Midbrain (tissue), 1 donor: ENCODE data around the gene HNRNPR.
"Not testable (repeated sequence)": the region's sequence is repeated elsewhere in the genome, so short reads cannot be mapped to it uniquely, and the experiment has no call there.

Experiments
- DNase-seq: peaks from one replicate; lab custom pipeline; 2025; lab: John Stamatoyannopoulos, UW

HNRNPR gene

DNA sequence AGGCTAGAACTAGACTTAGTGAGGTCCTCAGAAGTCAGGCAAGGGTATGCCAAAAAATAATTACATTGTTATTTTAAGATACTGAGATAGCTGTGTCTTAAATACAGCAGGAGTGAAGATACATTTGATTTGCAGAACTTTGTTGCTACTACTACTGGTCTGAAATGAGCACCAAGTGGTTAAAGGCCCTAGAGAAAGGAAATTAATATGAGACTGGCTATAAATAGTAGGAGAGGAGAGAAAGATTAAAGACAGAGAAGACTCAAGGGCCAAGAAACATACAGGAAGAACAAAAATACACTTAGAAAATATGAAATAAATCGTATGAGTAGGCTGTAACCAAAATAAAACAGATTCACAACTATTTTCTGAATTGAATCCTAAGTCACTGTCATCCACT, 21.3 kb downstream of the HNRNPR start:
- no peak for DNase-seq

DNA sequence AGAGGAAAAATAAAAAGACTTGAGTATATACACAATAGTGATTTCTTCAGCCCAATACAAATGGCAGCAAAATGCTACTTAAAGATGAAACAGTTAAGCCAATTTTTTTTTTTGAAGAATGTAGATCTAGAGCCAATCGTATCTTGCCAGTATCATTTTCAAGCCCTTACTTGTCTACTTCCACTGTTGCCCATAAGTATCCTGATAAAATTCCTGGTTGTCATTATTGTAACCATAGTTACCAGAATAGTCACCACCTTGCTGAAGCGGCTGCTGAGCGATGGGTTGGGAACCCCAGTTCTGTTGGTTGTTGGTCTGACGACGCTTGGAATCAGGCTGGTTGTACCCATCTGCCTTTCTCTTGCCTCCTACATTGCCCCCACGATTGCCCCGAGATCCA, 33.8 kb downstream of the HNRNPR start:
- DNase-seq: not testable (repeated sequence)

DNA sequence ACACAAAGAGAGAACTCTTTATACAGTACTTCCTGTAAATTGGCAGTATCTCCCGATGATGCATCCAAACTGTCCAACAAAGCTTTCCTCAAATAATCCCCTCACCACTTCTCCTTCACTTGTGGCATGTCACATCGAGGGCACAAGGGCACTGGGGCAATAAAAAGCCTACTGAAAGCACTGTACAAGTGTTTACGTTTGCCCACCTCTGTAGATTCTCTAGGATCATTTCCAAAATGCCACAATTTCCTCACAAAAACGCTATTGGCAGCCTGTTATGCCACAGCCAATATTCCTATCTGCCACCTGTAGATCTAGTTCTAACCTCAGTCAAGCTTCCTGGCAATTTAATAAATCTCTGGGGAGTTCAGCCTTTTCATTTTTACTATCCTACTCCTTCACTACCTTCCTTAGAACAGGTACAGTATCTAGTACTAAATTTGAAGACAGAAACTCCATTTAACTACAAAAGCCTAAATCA, 39.9 kb downstream of the HNRNPR start:
- DNase-seq: no peak

DNA sequence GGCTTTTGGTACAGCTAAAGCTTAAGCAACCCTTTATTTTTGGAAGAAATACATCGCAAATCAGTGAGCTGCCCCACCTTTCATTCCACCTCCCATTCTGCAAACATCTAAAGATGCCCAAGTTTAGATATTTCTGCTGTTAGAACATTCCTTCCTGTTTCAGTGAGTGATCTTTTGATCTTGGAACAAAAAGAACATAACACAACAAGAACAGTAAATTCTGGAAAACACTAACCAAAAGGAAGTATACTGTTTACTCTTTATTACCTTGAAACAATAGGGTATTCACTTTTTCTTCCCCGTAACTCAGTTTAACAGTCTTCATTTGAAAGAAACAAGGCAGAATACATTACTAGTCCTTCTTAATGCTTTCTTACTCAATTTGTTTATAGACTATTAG, 40.6 kb downstream of the HNRNPR start:
- DNase-seq: no peak

DNA sequence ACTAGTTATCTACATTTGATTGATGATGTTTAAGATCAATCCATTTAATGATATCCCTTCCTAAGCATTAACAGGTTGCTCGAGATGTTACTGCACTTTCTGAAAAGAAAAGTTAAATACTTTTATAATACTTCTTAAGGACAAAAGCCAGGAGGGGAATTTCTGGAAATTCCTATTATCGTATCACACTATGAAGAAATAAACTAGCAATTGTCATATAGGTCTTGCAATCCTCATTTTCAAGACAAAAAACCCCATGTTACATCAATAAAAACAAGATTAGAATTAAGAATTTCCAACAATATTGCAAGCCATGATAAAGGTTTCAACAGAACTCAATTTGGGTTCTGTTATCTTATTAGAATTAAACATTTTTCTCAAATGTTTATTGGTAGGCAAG, 47.2 kb downstream of the HNRNPR start:
- DNase-seq: no peak

DNA sequence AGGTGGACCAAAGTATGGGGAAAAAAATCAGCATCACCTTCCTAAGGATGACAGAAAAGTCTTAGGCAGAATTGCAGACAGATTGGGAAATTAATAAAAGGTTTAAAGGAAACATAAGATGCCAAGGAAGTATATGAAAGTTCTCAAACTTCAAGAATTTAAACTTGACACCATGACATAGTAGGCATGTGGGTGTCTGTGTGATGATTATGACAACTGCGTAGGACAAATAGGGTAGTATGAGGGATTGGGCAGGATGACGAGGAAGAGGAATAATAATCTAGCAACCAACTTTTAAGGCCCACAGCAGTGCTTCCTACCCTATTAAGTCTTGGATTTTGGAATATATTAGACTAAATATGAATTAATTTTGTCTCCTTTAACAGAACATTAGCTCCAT, 52.4 kb downstream of the HNRNPR start:
- DNase-seq: no peak

DNA sequence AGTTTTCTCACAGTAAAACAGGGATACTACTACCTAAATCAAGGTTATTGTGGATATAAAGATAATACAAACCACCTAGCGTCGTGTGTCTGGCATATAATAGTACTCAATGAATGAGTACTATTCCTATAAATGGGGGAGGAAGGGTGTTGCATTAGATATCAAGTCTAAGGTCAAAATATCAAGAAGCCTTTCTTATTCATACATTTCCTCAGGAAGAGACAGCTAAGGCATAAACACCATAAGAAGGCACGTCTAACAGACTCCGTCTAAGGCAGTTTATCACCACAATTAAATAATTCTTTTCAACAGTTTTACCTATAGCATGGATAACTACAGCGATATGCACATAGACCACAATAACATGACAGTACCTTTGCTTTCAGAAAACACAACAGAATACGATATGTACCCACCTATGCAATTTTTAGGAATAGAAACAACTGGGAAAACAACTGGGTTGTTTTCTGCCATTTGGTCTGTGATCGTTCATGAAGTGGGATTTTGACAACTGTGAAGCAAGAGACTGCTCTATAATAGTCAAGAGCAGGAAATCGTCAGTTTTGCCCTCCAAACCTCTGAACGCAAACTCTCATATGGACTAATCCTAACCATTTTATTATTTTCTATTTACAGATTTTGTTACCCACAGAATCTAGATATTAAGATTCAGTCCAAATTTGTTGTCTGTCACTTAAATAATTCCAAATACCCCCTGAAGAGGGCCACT, 53.1 kb downstream of the HNRNPR start:
- no peak for DNase-seq

DNA sequence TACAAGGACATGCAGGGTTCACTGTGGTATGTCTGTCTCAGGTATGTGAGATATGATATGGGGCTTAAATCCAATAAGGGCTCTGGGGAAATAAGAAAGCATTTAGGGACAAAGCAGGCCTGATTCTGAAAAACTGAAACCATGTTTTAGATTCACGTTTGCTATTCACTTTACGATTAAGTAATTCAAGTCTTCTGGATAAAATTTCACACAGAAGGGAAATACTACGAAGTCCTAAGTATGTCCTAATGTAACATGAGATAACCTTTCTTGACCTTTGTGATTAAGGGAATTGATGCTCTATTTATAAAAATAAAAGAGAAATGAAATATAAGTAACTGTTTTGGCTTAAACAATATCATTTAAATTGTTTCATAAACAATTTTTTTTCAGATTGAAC, 55.4 kb downstream of the HNRNPR start:
- no peak for DNase-seq

DNA sequence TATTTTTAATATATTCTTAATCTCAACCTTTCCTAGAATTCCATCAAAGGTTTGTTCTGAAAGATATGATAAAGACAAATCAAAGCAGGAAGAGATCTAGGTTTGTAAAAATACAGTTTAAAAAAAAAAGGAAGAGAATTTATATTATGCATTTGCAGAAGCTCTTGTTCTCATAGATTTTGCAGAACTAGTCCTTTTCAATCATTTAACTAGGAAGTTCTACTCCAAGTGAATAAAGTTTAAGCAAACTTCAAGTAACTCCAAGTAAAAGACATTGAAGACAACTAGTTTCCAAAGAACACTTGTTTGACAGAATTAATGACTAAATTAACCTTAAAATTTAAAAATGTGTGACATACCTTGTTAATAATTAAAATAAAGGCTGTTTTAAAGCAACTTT, 55.9 kb downstream of the HNRNPR start:
- DNase-seq: no peak

DNA sequence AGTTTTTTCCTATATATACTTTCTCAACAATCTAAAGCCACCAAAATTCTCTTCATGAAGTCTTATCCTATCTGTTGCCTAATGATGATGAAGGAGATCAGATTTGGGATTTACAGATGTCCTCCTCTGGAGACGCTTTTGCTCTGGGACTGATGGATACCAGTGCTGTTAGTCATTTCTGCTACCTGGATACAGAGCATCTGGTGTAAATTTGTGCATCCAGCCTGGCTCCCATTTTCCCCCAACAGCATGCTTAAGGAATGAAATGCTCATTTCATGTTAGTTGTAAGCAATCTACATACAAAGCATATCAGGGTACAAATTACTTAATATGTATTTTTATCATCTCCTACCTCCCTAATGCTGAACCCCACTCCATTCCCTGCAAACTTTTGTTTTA, 57.7 kb downstream of the HNRNPR start:
- DNase-seq: no peak

DNA sequence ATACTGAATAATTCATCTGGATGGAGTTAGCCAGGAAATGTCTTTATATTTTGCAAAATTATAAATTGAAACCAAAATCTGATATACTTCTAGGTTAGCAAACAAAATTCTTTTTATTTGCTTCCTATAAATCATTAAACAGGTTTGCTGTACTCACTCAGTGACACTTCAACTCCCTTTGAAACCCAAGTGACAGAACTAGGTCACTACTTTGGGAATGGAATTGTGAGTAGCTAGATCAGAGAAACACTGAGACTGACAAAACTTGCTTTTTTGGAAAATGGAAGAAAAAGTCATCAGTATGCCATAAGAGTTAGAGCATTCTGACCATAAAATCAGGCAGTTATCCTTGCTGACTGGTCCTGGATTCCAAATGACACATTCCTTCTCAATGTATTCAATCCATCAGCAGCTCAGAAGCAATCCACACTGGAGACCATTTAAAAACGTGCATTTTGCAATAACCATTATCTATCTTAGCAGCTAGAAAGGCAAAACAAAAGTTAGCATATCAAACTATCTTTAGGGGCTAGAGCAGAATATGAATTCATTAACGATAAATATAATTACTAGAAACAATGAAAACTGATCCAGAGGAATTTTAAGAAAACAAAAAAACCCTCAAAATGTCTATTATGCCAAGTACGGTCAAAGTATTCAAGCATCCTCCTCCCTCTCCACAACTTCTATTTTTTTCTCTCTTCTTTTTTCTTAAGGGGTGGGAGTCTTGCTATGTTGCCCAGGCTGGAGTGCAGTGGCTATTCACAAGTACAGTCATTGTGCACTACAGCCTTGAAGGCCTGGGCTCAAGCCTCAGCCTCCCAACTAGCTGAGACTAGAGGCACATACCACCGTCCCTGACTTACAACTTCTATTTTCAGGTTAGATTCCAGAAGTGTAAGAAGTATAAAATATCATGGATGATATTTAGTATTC, 60.1 kb downstream of the HNRNPR start:
- no peak for DNase-seq

DNA sequence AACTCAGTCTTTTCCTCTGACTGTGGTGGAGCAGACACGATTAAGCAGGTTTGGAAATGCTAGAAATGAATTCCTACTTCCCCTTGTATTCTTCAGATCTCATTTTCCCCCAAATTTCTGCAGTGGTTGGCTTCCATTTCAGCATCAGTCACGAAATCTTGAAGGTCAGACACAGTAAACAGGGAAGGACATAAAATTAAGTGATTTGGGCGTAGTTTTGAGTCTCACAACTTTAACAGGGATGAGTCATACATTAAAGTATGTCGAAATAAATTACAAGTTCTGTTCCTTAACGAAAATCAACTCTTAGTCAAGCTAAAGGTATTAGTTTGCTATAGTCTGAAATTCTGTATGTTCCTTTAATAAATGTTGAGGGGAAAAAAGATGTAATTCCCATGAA, 61.1 kb downstream of the HNRNPR start:
- no peak for DNase-seq

DNA sequence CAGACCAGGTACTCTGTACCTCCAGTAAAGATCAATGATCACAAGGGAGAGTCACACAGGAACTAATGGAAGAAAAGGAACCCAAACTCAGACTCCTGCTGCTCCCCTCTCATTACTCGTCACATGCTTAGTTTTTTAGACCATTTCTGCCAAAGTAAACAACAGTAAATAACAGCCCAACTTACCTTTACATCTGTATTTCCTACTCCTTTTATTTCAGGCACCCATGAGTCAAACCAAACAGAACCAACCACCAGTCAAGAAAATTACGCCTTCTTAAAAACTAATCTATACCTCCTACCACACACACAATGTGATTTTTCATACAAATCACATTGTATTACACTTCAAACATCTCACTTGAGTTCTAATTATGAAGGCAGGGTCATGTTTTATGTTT, 65.4 kb downstream of the HNRNPR start:
- no peak for DNase-seq

DNA sequence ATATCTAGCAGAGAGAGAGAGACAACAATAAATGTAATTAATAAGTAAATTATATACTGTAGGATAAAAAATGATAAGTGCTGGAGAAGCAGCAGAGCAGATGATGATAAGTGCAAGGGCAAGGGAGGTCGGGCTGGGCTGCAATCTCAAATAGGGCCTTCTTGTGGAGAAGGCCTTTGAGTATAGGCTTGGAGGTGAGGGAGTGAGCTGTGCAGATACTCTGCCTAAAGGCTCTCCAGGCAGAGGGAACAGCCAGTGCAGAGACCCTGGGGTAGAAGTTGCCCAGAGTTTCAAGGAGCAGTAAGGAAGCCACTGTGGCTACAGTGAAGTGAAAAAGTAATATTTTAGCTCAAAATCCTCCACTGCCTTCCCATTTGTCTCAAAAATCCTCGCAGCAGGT, 67.6 kb downstream of the HNRNPR start:
- DNase-seq: no peak

DNA sequence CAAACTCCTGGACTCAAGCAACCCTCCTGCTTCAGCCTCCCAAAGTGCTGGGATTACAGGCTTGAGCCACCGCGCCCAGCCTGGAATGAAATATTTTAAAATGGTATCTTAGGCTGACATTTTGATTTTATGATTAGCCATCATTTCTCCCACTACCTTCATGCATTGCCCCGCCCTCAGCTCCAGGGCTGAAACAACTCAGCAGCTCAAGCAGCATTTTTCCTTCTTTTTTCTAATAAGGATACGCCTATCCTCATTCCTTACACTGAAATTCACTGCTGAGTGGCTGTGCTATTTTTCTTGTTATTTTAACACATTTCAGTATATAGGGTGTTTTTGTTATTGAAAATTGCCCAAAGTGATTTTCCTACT, 70.0 kb downstream of the HNRNPR start:
- DNase-seq: no peak

DNA sequence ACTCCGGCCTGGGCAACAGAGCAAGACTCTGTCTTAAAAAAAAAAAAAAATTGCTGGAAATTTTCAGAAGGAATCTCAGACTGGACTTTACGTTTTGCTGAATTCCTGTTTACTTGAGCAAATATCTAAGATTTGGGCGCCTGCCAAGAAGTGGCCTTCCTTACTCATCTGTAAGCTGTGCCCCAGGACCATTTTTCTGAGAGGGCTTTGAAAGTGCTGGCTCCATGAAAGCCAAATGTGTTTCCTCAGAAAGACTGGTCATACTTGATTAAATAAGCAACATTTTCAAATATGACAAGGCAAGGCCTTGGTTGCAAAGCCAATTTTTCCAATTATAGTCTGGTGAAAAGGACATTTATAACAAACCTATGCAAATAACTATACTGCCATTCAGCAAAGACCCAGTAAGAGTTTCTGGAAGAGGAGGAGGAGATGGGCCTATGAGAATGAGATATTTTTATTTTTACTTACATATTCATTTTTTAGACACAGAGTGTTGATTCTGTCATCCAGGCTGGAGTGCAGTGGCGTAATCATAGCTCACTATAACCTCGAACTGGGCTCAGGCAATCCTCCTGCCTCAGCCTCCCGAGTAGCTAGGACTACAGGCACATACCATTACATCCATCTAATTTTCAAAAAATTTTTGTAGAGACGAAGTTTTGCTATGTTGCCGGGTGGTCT, 70.5 kb downstream of the HNRNPR start:
- DNase-seq: no peak

DNA sequence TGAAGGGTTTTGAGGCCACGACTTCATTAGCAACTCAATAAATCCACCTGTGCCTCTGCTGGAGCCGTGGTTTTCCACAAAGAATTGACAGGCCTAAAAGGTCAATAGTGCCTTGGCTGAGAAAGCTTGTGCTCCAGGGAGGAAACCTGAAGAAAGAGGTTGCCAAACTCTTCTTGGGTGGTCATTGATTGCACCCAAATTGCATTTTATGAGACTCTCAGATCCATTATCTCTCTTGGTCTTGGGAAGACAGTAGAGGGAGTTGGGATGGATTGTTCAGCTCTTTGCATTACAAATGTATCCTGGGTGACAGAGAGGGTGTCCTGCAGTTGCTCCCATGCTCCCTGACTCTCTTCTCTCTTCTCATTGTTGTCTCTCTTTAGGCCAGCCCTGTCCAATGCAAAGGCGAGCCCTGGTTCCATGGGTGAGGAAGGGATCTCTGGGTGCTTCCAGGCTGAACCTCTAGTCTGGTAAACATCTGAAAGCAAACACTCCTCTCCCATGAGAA, 80.7 kb downstream of the HNRNPR start:
- DNase-seq: no peak

DNA sequence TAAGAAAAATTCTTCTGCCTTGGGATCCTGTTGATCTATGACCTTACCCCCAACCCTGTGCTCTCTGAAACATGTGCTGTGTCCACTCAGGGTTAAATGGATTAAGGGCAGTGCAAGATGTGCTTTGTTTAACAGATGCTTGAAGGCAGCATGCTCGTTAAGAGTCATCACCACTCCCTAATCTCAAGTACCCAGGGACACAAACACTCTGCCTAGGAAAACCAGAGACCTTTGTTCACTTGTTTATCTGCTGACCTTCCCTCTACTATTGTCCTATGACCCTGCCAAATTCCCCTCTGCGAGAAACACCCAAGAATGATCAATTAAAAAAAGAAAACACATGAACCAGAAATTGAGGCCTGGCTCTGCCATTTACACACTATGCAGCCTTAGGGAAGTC, 86.0 kb downstream of the HNRNPR start:
- DNase-seq: not testable (repeated sequence)

DNA sequence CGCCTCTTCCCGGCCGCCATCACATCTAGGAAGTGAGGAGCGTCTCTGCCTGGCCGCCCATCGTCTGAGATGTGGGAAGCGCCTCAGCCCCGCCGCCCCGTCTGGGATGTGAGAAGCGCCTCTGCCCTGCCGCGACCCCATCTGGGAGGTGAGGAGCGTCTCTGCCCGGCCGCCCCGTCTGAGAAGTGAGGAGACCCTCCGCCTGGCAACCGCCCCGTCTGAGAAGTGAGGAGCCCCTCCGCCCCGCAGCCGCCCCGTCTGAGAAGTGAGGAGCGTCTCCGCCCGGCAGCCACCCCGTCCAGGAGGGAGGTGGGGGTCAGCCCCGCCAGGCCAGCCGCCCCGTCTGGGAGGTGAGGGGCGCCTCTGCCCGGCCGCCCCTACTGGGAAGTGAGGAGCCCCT, 86.7 kb downstream of the HNRNPR start:
- not testable (repeated sequence) for DNase-seq
